GM12875 (cell line): ENCODE measurements around the gene SSBP2.

Source experiments
- H3K4me3 ChIP-seq: one replicate; pipeline ENCODE4 v1.5.1; 2011; ENCODE audit warnings: low read depth, low read length, control low read depth
- CTCF ChIP-seq: IDR thresholded peaks from 2 replicates; pipeline ENCODE4 v1.5.1; 2011; ENCODE audit warnings: low read depth, mild to moderate bottlenecking, control low read depth, inconsistent platforms, low read length, moderate library complexity, borderline replicate concordance; ENCODE audit not compliant: insufficient read depth

Gene SSBP2

GRCh38 chr5:81558188-81558587 lies 192.7 kb downstream of the SSBP2 start:
- TF ChIP-seq CTCF, result no peak
- no peak overlapping the region for H3K4me3 ChIP-seq

- TF ChIP-seq CTCF, result no peak
- H3K4me3 ChIP-seq, result no peak overlapping the region
These were observed 194.1 kb downstream of the SSBP2 start for GRCh38 chr5:81556809-81557208.

DNA sequence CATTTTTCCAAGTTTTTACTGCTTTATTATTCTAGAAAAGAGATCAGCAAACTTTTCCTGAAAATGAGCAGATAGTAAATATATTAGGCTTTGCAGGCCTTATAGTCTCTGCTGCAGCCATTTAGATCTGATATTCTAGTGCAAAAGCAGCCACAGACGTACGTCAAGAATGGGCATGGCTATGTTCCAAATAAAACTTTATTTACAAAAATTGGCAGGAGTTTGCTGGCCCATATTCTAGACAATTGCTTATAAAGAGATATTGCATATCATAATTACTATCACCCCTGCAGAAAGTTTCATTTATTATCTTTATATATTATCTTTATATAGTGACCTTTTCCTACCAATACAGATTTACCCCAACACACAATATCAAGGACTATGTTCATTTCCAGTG lies 195.0 kb downstream of the SSBP2 start:
- no peak overlapping the region for H3K4me3 ChIP-seq
- no peak for TF ChIP-seq CTCF

GRCh38 chr5:81554647-81555046 lies 196.2 kb downstream of the SSBP2 start:
- no peak for TF ChIP-seq CTCF
- no peak overlapping the region for H3K4me3 ChIP-seq

DNA sequence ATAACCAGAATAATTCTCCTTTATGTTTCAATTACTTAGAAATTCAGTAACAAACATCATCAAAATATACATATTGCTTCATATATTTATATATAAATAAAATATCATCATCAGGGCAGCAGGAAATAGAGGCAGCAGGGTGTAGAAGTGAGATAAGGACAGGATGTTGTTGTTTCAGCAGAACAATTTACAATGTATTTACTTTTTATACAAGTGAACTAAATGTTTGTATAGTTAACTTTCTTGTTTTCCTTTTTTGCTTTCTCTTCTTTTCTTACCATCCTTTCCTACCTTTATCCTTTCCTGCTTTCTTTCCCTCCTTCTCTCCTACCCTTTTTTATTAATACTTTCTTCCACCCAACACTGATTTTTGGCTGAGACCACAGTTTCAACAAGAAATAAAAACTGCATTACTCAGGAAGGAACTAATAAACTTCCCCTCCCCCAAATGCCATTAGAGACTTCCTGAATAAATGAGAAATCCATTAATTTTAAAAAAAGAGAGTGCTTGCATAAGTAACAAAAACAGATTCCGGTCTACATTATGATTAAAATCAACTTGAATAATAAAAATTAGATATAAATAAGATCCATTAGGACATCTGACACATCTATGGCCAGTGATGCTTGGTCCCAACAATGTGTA lies 197.2 kb downstream of the SSBP2 start:
- H3K4me3 ChIP-seq, result no peak overlapping the region
- TF ChIP-seq CTCF, result no peak

- TF ChIP-seq CTCF, result no peak
- H3K4me3 ChIP-seq, result no peak overlapping the region
These were observed 197.9 kb downstream of the SSBP2 start for GRCh38 chr5:81552852-81553566.

- H3K4me3 ChIP-seq, result no peak overlapping the region
- TF ChIP-seq CTCF, result no peak
These were observed 201.8 kb downstream of the SSBP2 start for GRCh38 chr5:81549123-81549522.
